HG03095 (cell line): ENCODE measurements around the gene PI3.
"Not testable (repeated sequence)": the region's sequence is repeated elsewhere in the genome, so short reads cannot be mapped to it uniquely, and the experiment has no call there.

Source experiments
- ATAC-seq: cut with Tn5 transposase; IDR thresholded peaks from one replicate; pipeline ENCODE4 v1.9.1; 2021; ENCODE audit warnings: moderate library complexity; ENCODE audit not compliant: unreplicated experiment

PI3 gene

DNA sequence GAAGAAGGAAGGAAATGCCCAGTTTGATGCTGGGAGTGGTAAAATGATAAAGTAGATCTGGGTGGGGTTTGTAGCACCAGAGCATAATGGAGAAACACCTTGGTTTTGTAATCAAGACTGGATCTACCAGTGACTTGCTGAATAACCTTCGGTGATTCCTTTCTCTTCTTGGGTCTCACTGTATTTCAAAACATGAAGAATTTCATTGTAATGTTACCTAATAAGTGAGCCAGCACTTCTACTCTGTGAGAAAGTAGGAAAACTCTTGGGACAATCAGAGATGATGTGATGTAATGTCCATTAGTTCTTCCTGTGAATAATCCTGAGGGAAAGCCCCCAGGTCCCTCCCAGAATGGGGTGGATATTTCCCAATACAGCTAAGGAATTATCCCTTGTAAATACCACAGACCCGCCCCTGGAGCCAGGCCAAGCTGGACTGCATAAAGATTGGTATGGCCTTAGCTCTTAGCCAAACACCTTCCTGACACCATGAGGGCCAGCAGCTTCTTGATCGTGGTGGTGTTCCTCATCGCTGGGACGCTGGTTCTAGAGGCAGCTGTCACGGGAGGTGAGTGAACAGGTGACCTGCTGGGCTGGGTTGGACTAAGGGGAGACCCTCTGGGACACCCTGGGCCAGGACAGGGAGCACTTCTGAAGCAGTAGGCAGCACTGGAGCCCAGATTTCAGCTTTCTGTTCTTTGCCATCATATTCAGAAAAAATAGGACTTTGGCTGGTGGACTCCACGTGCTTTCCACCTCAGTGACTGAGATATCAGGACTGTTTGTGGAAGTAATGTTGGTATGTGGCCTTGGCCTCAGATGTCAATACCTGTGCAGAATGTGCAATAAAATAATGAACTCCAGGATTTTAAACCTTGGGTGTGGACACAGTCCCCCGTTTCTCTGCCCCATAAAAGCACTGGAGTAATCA, at the start of gene PI3:
TSS of gene PI3 (plus strand) at position 469 of the 931 bp plus-strand sequence. CDS start at position 490, 21 bp downstream.
- ATAC-seq: no peak

GRCh38 chr20:45128099-45128498, 46.6 kb upstream of the PI3 start:
- no peak for ATAC-seq

GRCh38 chr20:45136911-45137310, 37.8 kb upstream of the PI3 start:
- no peak for ATAC-seq

DNA sequence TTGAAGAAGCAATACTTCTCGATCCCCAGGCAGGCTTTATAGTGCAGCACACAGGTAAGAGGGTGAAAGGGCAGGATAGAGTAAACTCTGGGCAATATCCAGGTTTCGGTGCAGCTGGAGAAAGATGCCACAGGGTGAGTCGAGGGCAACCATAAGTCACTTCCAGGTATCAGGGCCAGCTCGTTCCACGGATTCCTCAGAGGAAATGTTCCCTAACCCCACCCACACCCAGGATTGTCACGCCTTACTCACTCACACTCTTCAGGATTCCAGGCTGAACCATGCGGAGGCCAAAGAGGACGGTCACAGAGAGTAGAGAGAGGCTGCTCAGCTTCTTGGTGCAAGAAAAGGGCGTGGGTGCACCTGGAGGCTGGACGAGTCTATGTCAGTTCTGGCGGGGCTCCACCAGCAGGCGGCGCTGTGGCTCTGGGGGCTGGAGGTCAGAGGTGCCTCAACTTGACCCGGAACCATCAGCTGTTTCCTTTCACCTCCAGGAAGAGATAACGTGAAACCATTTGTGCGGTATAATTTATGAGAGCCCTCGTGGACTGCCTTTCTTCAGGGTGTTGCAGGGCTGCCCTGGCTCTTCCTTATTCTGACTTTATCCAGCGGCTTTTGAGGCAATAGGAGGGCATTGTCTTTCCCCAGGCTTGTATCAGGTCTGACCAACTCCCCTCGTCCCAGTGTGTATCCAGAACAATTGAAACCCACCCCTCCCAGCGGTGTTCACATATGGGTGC, 36.0 kb upstream of the PI3 start:
- ATAC-seq: no peak

DNA sequence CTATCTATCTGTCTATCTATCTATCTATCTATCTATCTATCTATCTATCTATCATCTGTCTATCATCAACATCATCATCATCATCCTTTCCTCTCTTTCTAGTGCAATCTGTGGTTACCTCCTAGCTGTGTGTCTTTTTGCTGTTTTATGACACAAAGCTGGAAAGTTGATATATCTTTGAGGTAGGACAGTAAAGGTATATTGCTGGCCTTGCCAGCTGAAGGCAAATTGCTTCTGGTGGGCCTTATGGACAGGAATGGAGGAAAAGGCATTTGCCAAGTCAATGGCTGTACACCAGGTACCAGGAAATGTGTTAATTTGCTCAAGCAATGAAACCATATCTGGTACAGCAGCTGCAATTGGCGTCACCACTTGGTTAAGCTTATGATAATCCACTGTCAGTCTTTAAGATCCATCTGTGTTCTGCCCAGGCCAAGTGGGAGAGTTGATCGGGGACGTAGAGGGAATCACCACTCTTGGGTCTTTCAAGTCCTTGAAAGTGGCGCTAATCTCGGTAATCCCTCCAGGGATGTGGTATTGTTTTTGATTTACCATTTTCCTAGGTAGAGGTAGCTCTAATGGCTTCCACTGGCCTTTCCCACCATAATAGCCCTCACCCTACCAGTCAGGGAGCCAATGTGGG, 34.8 kb upstream of the PI3 start:
- not testable (repeated sequence) for ATAC-seq

DNA sequence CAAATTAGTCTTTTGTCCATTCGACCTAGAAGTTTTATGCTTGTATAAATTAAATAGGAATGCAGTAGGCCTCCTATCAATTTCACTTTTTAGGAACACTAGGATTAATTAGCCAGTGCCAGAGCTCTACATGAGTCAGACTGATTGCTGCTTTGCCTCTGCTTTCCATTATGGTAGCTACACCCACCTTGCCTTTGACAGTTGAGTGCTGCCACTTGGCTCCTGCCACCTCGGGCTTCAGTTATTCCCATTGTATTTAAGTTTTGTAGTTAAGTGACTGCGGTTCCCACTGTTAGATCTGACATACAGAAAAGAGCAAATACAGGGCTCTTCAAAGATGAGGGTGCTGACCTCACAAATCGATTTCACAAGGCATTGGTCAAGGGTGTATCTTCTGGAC, 33.9 kb upstream of the PI3 start:
- ATAC-seq: no peak

- ATAC-seq: no peak
These were observed 25.6 kb upstream of the PI3 start for GRCh38 chr20:45149062-45149461.

- no peak for ATAC-seq
These were observed 22.3 kb upstream of the PI3 start for GRCh38 chr20:45152405-45152804.

DNA sequence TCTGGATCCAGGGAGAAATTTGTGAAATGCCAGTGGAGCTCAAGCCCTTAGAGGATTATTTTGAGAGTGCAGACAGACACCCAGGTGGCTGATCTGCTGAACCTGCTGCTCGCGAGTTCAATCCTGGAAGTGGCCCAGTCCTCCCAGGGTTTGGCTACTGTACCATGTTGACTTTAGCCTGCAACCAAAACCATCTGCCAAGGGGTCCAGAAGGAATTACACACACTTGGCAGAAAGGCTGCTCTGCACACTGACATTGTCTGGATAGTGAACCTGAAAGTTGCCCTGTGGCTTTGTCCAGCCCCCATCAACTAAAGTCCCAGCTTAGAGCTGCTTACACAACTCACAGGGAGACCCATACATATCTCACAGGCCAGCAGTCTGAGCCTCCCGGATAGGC, 21.6 kb upstream of the PI3 start:
- no peak for ATAC-seq

- no peak for ATAC-seq
These were observed 20.9 kb upstream of the PI3 start for GRCh38 chr20:45153752-45154151.

DNA sequence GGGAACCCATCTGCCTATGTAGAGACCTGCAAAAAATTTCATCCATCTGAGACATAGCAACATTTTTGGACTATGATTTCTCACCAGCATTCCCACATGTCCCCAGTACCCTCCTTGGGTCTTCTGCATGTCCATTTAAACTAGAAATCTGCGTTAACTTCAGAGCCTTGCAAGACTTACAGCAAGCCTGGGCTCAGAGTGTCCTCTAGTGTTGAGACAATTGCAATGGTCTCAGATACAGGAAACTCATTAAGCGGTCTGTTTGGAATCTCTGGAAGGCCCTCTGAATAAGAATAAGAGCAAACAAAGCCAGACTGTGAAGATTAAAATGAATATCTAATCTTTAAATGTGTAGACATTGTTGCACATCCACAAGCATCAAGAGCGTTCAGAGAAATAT, 20.5 kb upstream of the PI3 start:
- ATAC-seq: no peak

- ATAC-seq: not testable (repeated sequence)
These were observed 19.9 kb upstream of the PI3 start for GRCh38 chr20:45154794-45155193.

DNA sequence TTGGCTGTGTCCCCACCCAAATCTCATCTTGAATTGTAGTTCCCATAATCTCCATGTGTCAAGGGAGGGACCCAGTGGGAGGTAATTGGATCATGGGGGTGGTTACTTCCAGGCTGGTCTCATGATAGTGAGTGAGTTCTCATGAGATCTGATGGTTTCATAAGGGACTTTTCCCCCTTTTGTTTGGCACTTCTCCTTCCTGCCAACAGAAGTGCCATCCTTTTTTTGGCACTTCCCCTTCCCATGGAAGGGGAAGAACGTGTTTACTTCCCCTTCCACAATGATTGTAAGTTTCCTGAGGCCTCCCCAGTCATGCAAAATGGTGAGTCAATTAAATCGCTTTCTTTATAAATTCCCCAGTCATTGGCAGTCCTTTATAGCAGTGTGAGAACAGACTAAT, 18.0 kb upstream of the PI3 start:
- ATAC-seq: no peak

DNA sequence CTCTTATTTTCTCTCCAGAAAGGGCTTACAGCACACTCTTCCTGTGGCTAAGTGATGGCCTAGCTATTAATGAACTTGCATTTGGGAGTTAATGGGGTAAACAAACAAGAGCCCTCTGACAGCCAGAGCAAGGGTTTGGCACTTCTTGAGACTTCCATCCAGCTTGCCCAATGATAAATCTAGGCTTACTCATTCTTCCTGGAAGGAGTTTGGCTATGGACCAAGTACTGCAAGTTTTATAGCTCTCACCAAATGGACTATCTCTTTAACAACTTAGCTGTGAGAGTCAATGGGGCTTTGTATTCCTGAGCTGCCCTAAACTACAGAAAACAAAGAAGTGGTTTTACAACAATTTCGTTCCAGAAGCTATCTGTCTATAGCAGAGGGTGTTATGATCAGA, 16.7 kb upstream of the PI3 start:
- no peak for ATAC-seq

DNA sequence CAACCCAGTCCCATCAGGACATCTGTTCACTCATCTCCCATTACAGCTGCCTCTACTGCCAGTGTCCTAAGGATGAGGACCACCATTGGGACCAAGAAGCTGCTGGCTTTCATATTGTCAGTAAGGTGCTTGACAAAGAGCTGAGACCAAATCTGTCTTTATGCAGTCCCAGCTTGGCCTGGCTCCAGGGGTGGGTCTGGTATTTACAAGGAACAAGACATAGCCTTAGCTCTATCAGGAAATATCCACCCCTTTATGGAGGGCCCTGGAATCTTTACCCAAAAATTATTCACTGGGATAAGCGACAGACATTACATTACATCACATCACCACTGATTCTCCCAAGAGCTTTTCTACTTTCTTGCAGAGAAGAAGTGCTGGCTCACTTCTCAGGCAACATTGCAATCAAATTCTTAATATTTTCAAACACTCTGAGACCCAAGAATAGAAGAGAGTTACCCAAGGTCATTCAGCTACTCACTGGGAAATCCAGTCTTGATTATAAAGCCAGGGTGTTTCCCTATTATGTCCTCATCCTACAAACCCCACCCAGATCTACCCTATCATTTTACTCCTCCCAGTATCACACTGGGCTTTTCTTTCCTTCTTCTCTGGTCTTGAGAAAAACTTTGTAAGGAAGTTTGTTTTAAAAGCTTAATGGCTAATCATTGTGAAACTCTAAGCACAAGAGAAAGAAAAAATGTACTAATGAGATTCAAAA, 11.5 kb upstream of the PI3 start:
- ATAC-seq: no peak

- ATAC-seq: no peak
These were observed 9.8 kb upstream of the PI3 start for GRCh38 chr20:45164906-45165305.

DNA sequence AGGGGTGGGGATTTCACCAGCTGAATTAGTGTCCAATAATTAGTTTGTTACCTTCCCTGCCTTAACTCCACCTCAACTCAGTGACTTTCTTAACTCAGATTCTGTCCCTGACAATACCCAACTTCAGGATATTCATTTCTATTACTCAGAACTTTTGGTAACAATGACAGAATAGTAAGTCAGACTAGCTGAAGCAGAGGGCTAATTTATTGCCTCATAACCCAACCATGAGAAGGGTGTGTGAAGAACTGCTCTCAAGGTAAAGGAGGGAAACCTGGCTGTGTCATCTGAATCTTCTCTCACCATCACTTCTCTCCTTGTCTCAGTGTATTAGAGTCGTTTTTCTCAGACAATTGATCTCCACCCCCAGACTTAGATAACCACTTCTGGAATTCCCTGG, 1.2 kb upstream of the PI3 start:
- no peak for ATAC-seq

DNA sequence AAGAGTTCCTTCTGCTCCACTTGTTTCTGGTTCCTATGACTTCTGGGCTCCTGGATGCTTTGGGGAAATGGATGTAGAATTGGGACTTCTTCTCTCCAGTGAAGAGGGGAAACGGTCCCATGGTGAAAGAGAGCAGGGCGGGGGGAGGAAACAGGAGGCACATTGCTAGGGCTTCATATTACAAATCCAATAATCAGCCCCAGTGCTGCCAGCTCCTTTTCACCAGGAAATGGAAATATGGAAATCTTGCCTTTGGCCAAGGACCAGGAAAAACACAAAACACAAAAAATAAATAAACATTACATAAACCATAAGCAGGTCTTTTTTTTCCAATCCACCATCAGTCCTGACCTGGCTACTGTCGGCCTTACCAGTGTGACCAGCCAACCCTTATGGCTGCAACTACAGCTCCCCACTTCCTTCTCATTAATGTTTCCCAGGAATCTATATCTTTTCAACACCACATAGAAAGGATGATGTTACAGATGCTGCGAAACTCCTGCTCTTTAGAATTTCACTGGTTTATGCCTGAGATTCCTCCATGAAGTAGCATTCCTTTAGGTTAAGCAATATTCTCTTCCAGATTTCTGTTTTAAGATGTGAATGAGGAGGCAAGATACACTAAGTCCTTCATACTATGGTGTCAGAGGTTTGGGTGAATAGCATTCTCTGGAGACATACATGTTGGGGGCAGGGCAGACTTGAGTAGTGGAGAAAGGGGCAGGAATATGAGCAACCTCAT, 2.0 kb downstream of the PI3 start:
- no peak for ATAC-seq

GRCh38 chr20:45179166-45179565, 4.5 kb downstream of the PI3 start:
- ATAC-seq: no peak

DNA sequence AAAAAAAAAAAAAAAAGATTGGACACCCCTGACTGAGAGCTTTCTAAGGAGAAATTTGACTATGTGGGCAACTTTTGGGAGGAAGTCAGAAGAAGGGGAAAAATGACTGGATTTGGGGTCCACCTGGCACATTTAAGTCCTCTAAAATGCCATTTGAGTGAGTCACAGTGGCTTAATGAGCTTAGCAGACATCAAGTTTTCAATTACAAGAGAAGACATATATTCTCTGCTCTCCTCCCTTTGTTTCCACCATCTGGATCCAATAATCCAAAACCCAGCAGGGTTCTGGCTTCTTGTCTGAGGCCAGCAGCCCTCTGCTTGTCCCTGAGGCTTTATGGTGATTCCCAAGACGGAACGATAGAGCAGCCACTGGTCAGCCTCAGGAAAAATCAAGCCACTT, 6.9 kb downstream of the PI3 start:
- ATAC-seq: no peak
